GM21360 (cell line): Measurements from ENCODE around the gene CGB8.
"Not testable (repeated sequence)": the region's sequence is repeated elsewhere in the genome, so short reads cannot be mapped to it uniquely, and the experiment has no call there.

Experiments used
- ATAC-seq: cut with Tn5 transposase; IDR thresholded peaks from one replicate; pipeline ENCODE4 v1.9.1; 2021; ENCODE audit warnings: mild to moderate bottlenecking, moderate library complexity; ENCODE audit not compliant: unreplicated experiment

Gene CGB8

GRCh38 chr19:49049011-49049410 is at the start of gene CGB8:
CGB8 (minus strand) TSS chr19:49049111; CDS start chr19:49048739, 372 bp downstream.
- ATAC-seq: not testable (repeated sequence)

- no peak for ATAC-seq
These were observed 48.8 kb upstream of the CGB8 start for GRCh38 chr19:49097453-49098288.

DNA sequence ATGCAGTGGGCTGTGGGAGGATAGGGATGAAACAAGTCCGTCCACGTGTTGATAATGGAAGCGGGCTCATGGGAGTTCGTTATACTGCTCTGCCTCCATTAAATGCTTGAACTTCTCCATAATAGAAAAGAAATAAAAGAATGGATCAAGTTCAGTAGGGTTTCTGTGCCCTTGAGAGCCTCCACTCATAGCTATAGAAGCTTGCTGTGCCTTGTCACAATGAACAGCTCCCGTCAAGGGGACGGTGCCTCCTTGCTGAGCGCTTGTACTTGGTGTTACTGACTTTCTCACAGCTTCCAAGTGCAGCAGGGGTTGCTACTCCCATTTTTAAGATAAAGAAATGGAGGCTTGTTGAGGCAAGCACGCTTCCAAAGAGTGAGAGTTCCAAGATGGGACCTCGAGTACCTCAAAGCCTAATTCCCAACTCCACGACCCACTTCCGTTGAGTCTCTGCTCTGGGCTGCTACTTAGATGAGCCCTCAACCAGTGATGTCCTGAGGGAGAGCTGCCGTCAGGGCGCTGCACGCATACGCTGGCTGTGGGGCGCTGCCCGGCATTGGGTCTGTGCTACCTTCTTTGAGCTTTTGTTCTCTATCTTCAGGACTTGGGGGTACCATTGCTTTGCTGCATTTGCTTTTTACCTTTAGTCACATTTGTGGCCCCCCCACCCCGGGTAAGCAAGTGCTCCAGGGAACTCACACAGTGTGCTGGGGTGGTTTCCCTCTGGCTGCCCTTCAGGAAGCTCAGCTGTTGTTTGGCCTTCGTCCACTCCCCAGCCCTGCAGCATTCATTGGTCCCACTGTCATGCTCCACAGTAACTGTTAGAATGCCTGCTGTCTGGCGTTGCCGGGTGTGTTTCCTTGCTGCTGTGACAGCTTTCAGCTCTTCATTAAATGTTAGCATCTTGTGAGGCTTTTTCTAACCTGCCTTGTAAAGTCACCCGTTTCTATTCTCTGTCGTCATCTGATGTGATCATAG is 45.9 kb upstream of the CGB8 start:
- ATAC-seq: no peak

GRCh38 chr19:49092686-49093085 is 43.8 kb upstream of the CGB8 start:
- no peak for ATAC-seq

DNA sequence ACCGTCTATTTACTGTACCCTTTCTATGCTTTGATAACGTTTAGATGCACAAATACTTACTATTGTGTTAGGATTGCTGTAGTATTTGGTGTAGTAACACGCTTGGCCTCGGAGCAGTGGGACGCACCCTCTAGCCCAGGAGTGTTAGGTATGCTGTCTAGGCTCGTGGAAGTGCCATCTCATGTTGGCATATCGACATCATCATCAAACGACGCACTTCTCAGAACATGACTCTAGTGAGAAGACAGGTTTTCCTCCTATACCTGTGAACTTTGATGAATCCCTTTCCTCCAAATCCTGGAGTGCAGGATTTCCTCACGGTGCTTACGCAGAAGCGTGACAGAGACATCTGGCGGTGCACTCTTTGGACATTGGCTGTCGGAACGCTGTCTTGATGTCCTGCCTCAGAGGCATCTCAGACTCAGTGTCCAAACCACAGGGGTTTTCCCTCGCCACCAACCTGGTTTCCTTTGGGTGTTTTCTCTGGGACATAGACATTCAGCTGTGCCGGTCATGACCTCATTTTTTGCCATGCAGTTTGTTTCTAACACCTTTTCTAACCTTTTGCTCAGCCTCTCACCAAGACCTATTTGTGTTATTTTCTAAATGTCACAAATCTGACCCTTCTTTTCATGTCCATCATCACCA is 42.6 kb upstream of the CGB8 start:
- no peak for ATAC-seq

DNA sequence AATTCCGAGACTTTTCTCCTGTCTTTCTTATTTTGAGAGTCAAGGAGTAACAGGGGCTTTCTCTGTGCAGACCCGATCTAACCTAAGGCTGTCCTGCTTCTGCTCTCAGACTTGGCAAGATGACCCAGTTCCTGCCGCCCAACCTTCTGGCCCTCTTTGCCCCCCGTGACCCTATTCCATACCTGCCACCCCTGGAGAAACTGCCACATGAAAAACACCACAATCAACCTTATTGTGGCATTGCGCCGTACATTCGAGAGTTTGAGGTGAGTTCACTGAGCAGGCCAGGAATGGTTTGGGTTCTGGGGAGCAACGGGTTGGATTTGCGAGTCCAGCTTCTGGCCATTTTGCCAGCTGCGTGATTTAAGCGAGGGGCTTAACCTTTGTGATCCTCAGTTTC is 37.4 kb upstream of the CGB8 start:
- ATAC-seq: no peak

DNA sequence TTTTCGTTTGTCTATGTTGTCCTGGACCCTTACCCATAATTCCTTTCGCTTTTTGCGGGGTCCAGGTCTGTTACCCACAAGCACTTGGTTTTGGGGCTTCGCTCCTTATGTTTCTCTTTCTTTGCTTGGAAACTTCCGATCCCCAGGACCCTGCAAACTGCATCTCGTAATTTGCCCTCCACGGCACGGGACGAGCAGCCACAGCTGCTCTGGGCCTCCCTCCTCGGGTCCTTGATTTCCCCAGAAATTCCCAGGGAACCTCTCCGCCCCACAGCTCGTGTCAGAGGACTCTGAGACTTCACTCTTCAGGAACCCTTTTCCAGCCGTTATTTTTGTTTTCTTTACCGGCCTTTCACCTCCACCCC is 36.9 kb upstream of the CGB8 start:
- ATAC-seq: no peak

DNA sequence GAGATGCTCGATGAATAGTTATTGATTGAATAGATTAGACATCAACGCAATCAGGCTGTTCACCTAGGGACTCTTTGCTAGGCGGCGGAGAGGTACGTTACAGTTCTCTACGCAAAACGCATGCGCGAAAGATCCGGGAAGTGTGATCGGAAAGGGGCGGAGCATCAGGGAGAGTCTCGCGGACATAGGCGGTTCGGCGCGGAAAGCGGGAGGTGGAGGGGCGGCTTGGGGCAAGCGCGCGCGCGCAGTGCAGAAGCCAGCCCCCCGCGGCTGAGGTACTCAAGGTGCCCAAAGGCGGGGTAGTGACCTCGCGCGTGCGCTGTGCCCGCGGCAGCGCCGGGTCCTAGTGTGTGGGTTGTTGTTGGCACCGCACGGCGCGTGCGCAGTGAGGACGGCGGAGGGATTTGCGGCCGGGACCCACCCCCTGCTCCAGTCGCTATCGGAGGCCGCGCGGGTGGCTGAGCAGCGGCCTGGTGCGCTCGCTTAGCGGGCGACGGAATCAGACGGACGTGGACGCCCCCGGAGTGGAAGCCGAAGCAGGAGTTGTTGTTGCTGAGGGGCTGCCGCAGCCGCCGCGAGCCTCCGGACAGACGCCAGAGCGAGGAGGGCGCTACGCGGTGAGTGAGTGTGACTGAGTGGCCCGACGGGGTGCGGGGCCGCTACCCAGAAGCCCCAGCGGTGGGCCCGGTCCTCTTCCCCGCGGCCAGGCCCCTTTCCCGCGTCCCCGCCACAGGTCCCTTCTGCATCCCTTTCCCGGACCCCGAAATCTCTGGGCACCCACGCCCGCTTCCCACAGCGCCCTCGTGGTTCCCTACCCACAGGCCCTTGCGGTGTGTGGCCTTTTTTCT is 36.3 kb upstream of the CGB8 start, which contains the start of gene SNRNP70:
Gene SNRNP70, plus strand, starts transcription at position 432 of the 848 bp plus-strand sequence. CDS start 964 bp downstream, outside the sequence.
- peak; percentile 85 for ATAC-seq

- no peak for ATAC-seq
These were observed 35.5 kb upstream of the CGB8 start for GRCh38 chr19:49084206-49085019.

DNA sequence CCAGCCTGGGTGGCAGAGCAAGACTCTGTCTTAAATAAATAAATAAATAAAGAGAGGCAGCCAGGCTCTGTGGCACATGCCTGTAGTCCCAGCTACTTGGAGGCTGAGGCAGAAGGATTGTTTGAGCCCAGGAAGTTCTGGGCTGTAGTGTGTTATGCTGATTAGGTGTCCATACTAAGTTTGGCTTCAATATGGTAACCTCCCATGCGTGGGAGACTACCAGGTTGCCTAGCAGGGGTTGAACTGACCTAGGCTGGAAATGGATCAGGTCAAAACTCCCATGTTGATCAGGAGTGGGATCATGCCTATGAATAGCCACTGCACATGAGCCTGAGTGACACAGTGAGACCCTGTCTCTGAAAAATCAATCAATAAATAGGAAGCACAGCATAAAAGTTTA is 32.4 kb upstream of the CGB8 start:
- ATAC-seq: no peak

DNA sequence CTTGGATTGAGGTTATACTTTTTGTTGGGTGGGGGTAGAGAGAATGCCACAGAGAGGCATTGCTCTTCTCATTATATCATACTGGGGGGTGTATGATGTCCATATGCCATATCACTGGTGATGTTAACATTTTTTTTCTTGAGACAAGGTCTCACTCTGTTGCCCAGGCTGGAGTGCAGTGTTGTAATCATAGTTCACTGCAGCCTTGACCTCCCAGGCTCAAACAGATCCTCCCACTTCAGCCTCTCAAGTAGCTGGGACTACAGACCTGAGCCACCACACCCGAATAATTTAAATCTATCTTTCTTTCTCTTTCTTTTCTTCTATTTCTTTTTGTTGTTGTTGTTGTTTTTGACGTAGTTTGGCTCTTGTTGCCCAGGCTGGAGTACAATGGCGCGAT is 31.5 kb upstream of the CGB8 start:
- ATAC-seq: no peak

- ATAC-seq: not testable (repeated sequence)
These were observed 26.0 kb upstream of the CGB8 start for GRCh38 chr19:49074869-49075268.

- no peak for ATAC-seq
These were observed 24.8 kb upstream of the CGB8 start for GRCh38 chr19:49073514-49074378.

DNA sequence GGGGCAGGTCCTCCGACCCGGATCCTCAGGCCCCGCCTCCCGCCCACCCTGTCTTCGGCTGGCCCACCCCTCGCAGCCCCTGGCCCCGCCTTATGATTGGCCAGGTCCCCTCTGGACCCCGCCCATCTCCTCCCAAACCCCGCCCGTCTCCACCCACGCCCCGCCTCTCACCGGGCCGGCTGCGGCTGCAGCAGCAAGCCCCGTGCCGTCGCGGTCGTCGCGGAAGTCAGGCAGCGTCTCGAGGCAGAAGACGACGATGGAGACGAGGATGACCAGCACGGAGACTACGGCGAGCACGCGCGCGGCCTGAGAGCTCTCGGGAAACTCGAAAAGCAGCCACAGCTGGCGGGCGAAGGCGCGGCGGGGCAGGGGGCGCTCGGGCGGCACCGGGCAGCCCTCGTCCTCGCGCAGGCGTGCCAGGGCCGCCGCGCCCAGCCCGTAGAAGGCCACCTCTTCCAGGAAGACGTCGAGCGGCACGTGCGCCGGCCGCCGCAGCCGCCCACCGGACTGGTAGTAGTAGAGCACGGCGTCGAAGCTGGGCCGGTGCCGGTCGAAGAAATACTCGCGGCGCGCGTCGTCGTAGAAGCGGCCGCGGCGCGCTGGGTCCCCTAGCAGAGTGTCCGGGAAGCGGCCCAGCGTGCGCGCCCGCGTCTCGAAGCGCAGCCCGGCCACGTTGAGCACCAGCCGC is 23.1 kb upstream of the CGB8 start:
- ATAC-seq: no peak

GRCh38 chr19:49070416-49070815 is 21.5 kb upstream of the CGB8 start:
- no peak for ATAC-seq

DNA sequence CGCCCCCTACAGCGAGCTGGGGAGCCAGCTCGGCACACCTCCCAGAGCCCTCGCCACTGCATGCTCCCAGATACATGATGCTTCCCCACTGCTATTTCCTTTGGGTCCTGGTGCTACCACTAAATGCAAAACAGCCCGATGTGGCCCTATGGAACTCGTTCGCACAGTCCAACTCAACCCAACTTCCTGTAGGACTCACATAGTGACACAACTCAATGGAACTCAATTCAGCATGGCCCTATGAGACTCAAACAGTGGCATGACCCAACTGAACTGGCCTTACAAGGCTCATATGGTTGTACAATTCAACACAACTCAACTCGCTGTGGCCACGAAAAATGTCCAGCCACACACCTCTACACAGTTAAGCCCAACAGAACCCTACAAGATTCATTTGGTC is 20.1 kb upstream of the CGB8 start:
- no peak for ATAC-seq

- no peak for ATAC-seq
These were observed 18.6 kb upstream of the CGB8 start for GRCh38 chr19:49067554-49067953.
